H7 (cell line): ENCODE measurements around the gene EXOC6B. TPM values are rescaled to one million over a fixed set of nuclear protein-coding genes. Genes with fewer than 3 reads are reported as not detected.
"Not testable (repeated sequence)": the region's sequence is repeated elsewhere in the genome, so short reads cannot be mapped to it uniquely, and the experiment has no call there.

Experiments used
- DNase-seq: peaks from one replicate; pipeline ENCODE4 v3.0.0; 2012
- H3K27me3 ChIP-seq: 2 replicates; pipeline ENCODE4 v1.6.0; 2011; ENCODE audit warnings: mild to moderate bottlenecking, low read length; ENCODE audit not compliant: control insufficient read depth, insufficient read depth
- H3K36me3 ChIP-seq: replicated peaks from 2 replicates; pipeline ENCODE4 v1.5.1; 2011; ENCODE audit warnings: low read length; ENCODE audit not compliant: control insufficient read depth, insufficient read depth
- H3K4me3 ChIP-seq: 2 replicates; pipeline ENCODE4 v1.5.1; 2011; ENCODE audit warnings: low read depth, mild to moderate bottlenecking, control low read depth, low read length, moderate library complexity; ENCODE audit not compliant: insufficient read depth
- total RNA-seq: library from RNA; depleted of rRNA; stranded (reverse); fragments of >200 nt; shearing (Covaris generic); gene quantifications from 2 replicates; pipeline ENCODE4 v1.2.3, GENCODE V29; 2014

EXOC6B gene
- total RNA-seq, 1 experiment from 2014 or later, result 20.5 TPM

GRCh38 chr2:72576861-72577260, 249.0 kb downstream of the EXOC6B start:
- no peaks in the 10 kb centered on the region for H3K27me3 ChIP-seq
- no peaks in the 10 kb centered on the region for H3K36me3 ChIP-seq
- no peak overlapping the region for H3K4me3 ChIP-seq
- no peak for DNase-seq

DNA sequence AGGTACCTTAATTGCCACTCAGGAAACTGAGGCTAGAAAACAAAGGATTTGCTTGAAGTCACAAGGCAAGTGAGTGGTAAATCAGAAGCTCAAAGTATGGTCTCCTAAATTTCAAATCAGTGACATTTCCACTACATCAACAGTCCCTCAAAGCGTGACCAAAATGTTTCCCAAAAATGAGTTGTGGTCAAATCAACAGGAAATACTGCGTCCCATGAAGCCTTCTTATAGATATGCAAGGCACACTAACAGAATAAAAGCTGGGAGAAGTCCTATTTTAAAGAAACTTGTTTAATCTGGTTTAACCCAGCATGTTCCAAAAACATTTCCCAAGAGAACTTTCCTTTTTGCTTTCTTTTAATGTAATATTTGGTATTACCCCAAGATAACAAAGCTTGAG, 249.4 kb downstream of the EXOC6B start:
- no peaks in the 10 kb centered on the region for H3K36me3 ChIP-seq
- no peak for DNase-seq
- no peaks in the 10 kb centered on the region for H3K27me3 ChIP-seq
- no peak overlapping the region for H3K4me3 ChIP-seq

- no peaks in the 10 kb centered on the region for H3K36me3 ChIP-seq
- DNase-seq, result no peak
- no peaks in the 10 kb centered on the region for H3K27me3 ChIP-seq
- no peak overlapping the region for H3K4me3 ChIP-seq
Observed at GRCh38 chr2:72574886-72575285, 250.9 kb downstream of the EXOC6B start.

DNA sequence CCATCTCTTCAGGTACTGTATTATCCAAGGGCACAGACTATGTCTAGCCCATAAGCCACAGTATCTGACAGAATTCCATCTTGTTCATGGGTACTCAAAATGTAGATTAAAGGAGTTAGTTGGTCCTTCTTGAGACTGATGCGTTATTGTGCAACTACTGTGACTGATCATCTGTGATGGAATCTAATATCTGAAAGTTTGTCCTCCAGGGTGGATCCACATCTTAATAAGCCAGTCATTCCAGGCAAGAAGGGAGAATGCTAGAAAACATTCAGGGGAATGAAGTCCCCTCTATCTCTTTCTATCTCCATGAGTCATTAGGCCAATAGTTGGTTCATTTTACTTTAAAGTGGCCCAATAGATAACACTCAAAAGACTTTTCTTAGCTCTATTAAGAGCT, 252.6 kb downstream of the EXOC6B start:
- H3K4me3 ChIP-seq, result no peak overlapping the region

GRCh38 chr2:72572501-72572900, 253.3 kb downstream of the EXOC6B start:
- Histone ChIP-seq H3K4me3 (no peak overlapping the region), H3K36me3 (no peaks in the 10 kb centered on the region), H3K27me3 (no peaks in the 10 kb centered on the region)
- DNase-seq, result no peak

More for the DNA sequence above, 252.6 kb downstream of the EXOC6B start:
- no peak for DNase-seq
- Histone ChIP-seq H3K36me3 (no peaks in the 10 kb centered on the region), H3K27me3 (no peaks in the 10 kb centered on the region)

- Histone ChIP-seq H3K36me3 (no peaks in the 10 kb centered on the region), H3K27me3 (no peaks in the 10 kb centered on the region), H3K4me3 (no peak overlapping the region)
- DNase-seq, result no peak
Observed at GRCh38 chr2:72570413-72570812, 255.4 kb downstream of the EXOC6B start.

GRCh38 chr2:72562451-72563153, 263.2 kb downstream of the EXOC6B start:
- Histone ChIP-seq H3K36me3 (no peaks in the 10 kb centered on the region), H3K4me3 (no peak overlapping the region), H3K27me3 (no peaks in the 10 kb centered on the region; the same call in 1 of the 2 replicates)
- no peak for DNase-seq

- DNase-seq, result no peak
Observed at GRCh38 chr2:72561621-72562318, 264.1 kb downstream of the EXOC6B start.

GRCh38 chr2:72555943-72556342, 269.9 kb downstream of the EXOC6B start:
- Histone ChIP-seq H3K36me3 (no peaks in the 10 kb centered on the region), H3K27me3 (no peaks in the 10 kb centered on the region), H3K4me3 (no peak overlapping the region)
- no peak for DNase-seq

More at GRCh38 chr2:72561621-72562318, 264.1 kb downstream of the EXOC6B start:
- H3K4me3 ChIP-seq, result no peak overlapping the region
- H3K36me3 ChIP-seq, result no peaks in the 10 kb centered on the region
- H3K27me3 ChIP-seq, result no peaks in the 10 kb centered on the region; the same call in 1 of the 2 replicates

- H3K4me3 ChIP-seq, H3K36me3 ChIP-seq, DNase-seq, H3K27me3 ChIP-seq: not testable (repeated sequence)
Observed at GRCh38 chr2:72555363-72555762, 270.5 kb downstream of the EXOC6B start.

- H3K27me3 ChIP-seq, H3K4me3 ChIP-seq, DNase-seq, H3K36me3 ChIP-seq: not testable (repeated sequence)
Observed at GRCh38 chr2:72554910-72555309, 270.9 kb downstream of the EXOC6B start.

- H3K36me3 ChIP-seq, result no peaks in the 10 kb centered on the region
- H3K27me3 ChIP-seq, result no peaks in the 10 kb centered on the region
- no peak overlapping the region for H3K4me3 ChIP-seq
- no peak for DNase-seq
Observed at GRCh38 chr2:72554381-72554780, 271.5 kb downstream of the EXOC6B start.

GRCh38 chr2:72548081-72548764, 277.6 kb downstream of the EXOC6B start:
- DNase-seq, result no peak
- Histone ChIP-seq H3K4me3 (no peak overlapping the region), H3K27me3 (no peaks in the 10 kb centered on the region), H3K36me3 (no peaks in the 10 kb centered on the region)

DNA sequence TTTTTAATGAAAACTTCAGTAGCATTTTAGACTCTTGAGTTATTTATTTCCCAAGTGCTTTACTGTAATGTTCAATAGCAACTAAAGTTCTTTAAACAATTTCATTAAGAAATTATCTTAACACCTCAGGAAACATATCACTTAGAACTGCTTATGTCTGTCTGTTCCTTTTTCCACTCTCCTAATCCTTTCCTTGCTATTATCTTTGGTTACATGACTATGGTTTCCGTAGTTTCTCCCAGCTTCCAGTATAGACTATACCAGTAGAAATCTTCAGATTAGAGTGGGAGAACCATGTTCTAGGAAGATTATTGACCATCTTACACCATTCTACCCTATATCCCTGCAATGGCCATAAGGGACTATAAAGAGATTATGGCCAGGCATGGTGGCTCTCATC, 280.0 kb downstream of the EXOC6B start:
- Histone ChIP-seq H3K4me3 (no peak overlapping the region), H3K36me3 (no peaks in the 10 kb centered on the region), H3K27me3 (no peaks in the 10 kb centered on the region)
- DNase-seq, result no peak

GRCh38 chr2:72544554-72544953, 281.3 kb downstream of the EXOC6B start:
- Histone ChIP-seq H3K4me3 (no peak overlapping the region), H3K27me3 (no peaks in the 10 kb centered on the region), H3K36me3 (no peaks in the 10 kb centered on the region)
- DNase-seq, result no peak
